CD4-positive, alpha-beta T cell treated with Interleukin-2 at 100 ng/mL for 4 hours (primary cell): ENCODE data around the gene ATP1A4.
"Not testable (repeated sequence)": the region's sequence is repeated elsewhere in the genome, so short reads cannot be mapped to it uniquely, and the experiment has no call there.

Experiments used
- DNase-seq: peaks from one replicate; pipeline ENCODE4 v3.0.0-alpha.2; 2020; ENCODE audit warnings: low spot score

The ATP1A4 gene

GRCh38 chr1:160151303-160151702 is at the start of gene ATP1A4:
TSS of gene ATP1A4 (plus strand) at chr1:160151603. CDS start at chr1:160152041, 438 bp downstream.
- DNase-seq: no peak

- DNase-seq: no peak
Observed at GRCh38 chr1:160101717-160102522, 49.5 kb upstream of the ATP1A4 start.

- no peak for DNase-seq
Observed at GRCh38 chr1:160103658-160104408, 47.6 kb upstream of the ATP1A4 start.

GRCh38 chr1:160104486-160104885 is 46.9 kb upstream of the ATP1A4 start:
- no peak for DNase-seq

GRCh38 chr1:160105155-160105554 is 46.2 kb upstream of the ATP1A4 start:
- no peak for DNase-seq

- no peak for DNase-seq
Observed at GRCh38 chr1:160107512-160107911, 43.9 kb upstream of the ATP1A4 start.

- DNase-seq: peak; percentile 32
Observed at GRCh38 chr1:160108888-160109662, 42.3 kb upstream of the ATP1A4 start.

- DNase-seq: no peak
Observed at GRCh38 chr1:160109686-160110085, 41.7 kb upstream of the ATP1A4 start.

GRCh38 chr1:160111462-160111861 is 39.9 kb upstream of the ATP1A4 start:
- not testable (repeated sequence) for DNase-seq

GRCh38 chr1:160112357-160112756 is 39.0 kb upstream of the ATP1A4 start:
- no peak for DNase-seq

GRCh38 chr1:160113407-160113806 is 38.0 kb upstream of the ATP1A4 start:
- no peak for DNase-seq

- no peak for DNase-seq
Observed at GRCh38 chr1:160114085-160114484, 37.3 kb upstream of the ATP1A4 start.

- DNase-seq: no peak
Observed at GRCh38 chr1:160115545-160116282, 35.7 kb upstream of the ATP1A4 start, which contains the start of gene ATP1A2. TSS of gene ATP1A2 (plus strand) at chr1:160115759. CDS start at chr1:160115862, 103 bp downstream.

- no peak for DNase-seq
Observed at GRCh38 chr1:160116283-160117147, 34.9 kb upstream of the ATP1A4 start.

- DNase-seq: no peak
Observed at GRCh38 chr1:160117300-160117699, 34.1 kb upstream of the ATP1A4 start.

GRCh38 chr1:160117709-160118183 is 33.7 kb upstream of the ATP1A4 start:
- no peak for DNase-seq

GRCh38 chr1:160118928-160119327 is 32.5 kb upstream of the ATP1A4 start:
- no peak for DNase-seq

- no peak for DNase-seq
Observed at GRCh38 chr1:160120797-160121196, 30.6 kb upstream of the ATP1A4 start.

- no peak for DNase-seq
Observed at GRCh38 chr1:160121388-160121787, 30.0 kb upstream of the ATP1A4 start.

- DNase-seq: no peak
Observed at GRCh38 chr1:160122978-160123495, 28.4 kb upstream of the ATP1A4 start.
